Left lung (tissue), 10 donors: ENCODE data around the gene AMBP. TPM values are rescaled to one million over a fixed set of nuclear protein-coding genes. Genes with fewer than 3 reads are reported as not detected.
A peak's percentile ranks its signal among the peaks of the same experiment; 100 is the strongest.

ENCODE experiments used
- ATAC-seq: fragments of 200-7000 bp; cut with Tn5 transposase; one replicate; pipeline ENCODE4 v1.9.1; 2020; ENCODE audit warnings: moderate library complexity
- DNase-seq, 4 donors: peaks; one replicate each; pipeline ENCODE4 v3.0.0-alpha.2; 2013 to 2020
- H3K27ac ChIP-seq, 2 donors: fragments of 200-600 bp; sonication (generic) in 1 of 2; one replicate each; pipeline versions ENCODE4 v1.5.0 to v1.8.0; 2020 to 2021
- H3K27me3 ChIP-seq, 2 donors: fragments of 200-600 bp; sonication (generic) in 1 of 2; one replicate each; pipeline versions ENCODE4 v1.5.0 to v1.8.0; 2020 to 2021
- H3K36me3 ChIP-seq, 2 donors: fragments of 200-600 bp; sonication (generic) in 1 of 2; one replicate each; pipeline versions ENCODE4 v1.5.0 to v1.8.0; 2020 to 2021
- H3K4me1 ChIP-seq, 2 donors: fragments of 200-600 bp; one replicate each; pipeline ENCODE4 v1.8.0; 2021
- H3K4me3 ChIP-seq, 2 donors: fragments of 200-600 bp; sonication (generic) in 1 of 2; one replicate each; pipeline versions ENCODE4 v1.5.0 to v1.8.0; 2020 to 2021; ENCODE audit warnings: mild to moderate bottlenecking in 1 of 2
- H3K9me3 ChIP-seq, 2 donors: fragments of 200-600 bp; sonication (generic) in 1 of 2; one replicate each; pipeline versions ENCODE4 v1.5.0 to v1.8.0; 2020 to 2021
- CTCF ChIP-seq, 2 donors: fragments of 200-600 bp; sonication (generic) in 1 of 2; IDR thresholded peaks; one replicate each; pipeline versions ENCODE4 v1.5.0 to v1.8.0; 2021; ENCODE audit warnings: antibody characterized with exemption in 2 of 2
- intact Hi-C, 2 donors: fragments of 100-400 bp; cut with DNase I; formaldehyde crosslinking; loops; one replicate each; pipeline versions ENCODE4 v1.11.2 to v1.14.2; 2022
- polyA plus RNA-seq, 6 donors: library from polyadenylated mRNA; unstranded; fragments of 120-200 nt; gene quantifications; one replicate each; pipeline ENCODE4 v1.2.1, GENCODE V29; 2013; ENCODE audit not compliant: insufficient read length in 6 of 6
- total RNA-seq, 2 donors: library from RNA; stranded (reverse); fragmentation: NEBNext Ultra II Directional; extraction: Animal tissue kit (Norgen Biotek cat#: 25700); gene quantifications; one replicate each; pipeline ENCODE4 v1.2.1, GENCODE V29; 2021
- donor health status: DM: no; HTN: yes; CAD: no.
- donor health status: DM: no; HTN: no; CAD: no.

AMBP gene
- total and polyA plus RNA-seq, 8 donors = 1.2 to 5.5 (median 2.5) TPM; not detected in 1

GRCh38 chr9:114081441-114082016 lies 3.4 kb upstream of the AMBP start:
- intact Hi-C loops = no loop called here
- H3K27ac ChIP-seq = no peak overlapping the region
- no peak overlapping the region for H3K4me3 ChIP-seq
- no peaks in the 10 kb centered on the region for H3K9me3 ChIP-seq
- TF ChIP-seq CTCF (IDR thresholded peaks at IDR 0.05) = no peak
- no peaks in the 10 kb centered on the region for H3K36me3 ChIP-seq
- no peak for DNase-seq
- peaks cover 0 to 6% of the 10 kb centered on the region in 2 donors for H3K4me1 ChIP-seq
- peak; percentile 39 for ATAC-seq
- H3K27me3 ChIP-seq = peaks cover 0 to 13% of the 10 kb centered on the region in 2 donors

GRCh38 chr9:114080773-114081440 lies 2.8 kb upstream of the AMBP start:
- no peaks in the 10 kb centered on the region for H3K9me3 ChIP-seq
- intact Hi-C loops = no loop called here
- peak in 2 of 4 donors; percentile 36 to 73 for DNase-seq
- no peaks in the 10 kb centered on the region for H3K36me3 ChIP-seq
- ATAC-seq = peak; percentile 79
- no peak overlapping the region for H3K4me3 ChIP-seq
- no peak for TF ChIP-seq CTCF (IDR thresholded peaks at IDR 0.05)
- peaks cover 0 to 17% of the 10 kb centered on the region in 2 donors for H3K27me3 ChIP-seq
- H3K27ac ChIP-seq = peak overlapping the region in 1 of 2 donors; percentile 47
- H3K4me1 ChIP-seq = peaks cover 0 to 6% of the 10 kb centered on the region in 2 donors

GRCh38 chr9:114080195-114080772 lies 2.2 kb upstream of the AMBP start:
- Histone ChIP-seq H3K9me3 (no peaks in the 10 kb centered on the region), H3K27me3 (peaks cover 0 to 17% of the 10 kb centered on the region in 2 donors), H3K36me3 (no peaks in the 10 kb centered on the region), H3K4me3 (no peak overlapping the region), H3K27ac (peak overlapping the region in 1 of 2 donors; percentile 47), H3K4me1 (peaks cover 0 to 6% of the 10 kb centered on the region in 2 donors)
- DNase-seq = no peak
- TF ChIP-seq CTCF (IDR thresholded peaks at IDR 0.05) = no peak
- intact Hi-C loops = no loop called here
- ATAC-seq = peak; percentile 17

GRCh38 chr9:114078781-114079156 lies 669 bp upstream of the AMBP start:
- Histone ChIP-seq H3K27me3 (peaks cover 0 to 17% of the 10 kb centered on the region in 2 donors), H3K4me1 (peaks cover 0 to 6% of the 10 kb centered on the region in 2 donors), H3K9me3 (no peaks in the 10 kb centered on the region), H3K36me3 (no peaks in the 10 kb centered on the region), H3K27ac (no peak overlapping the region), H3K4me3 (no peak overlapping the region)
- TF ChIP-seq CTCF (IDR thresholded peaks at IDR 0.05) = no peak
- ATAC-seq (no peak), DNase-seq (no peak)
- intact Hi-C loops = no loop called here

- DNase-seq = peak in 1 of 4 donors; percentile 44
- Histone ChIP-seq H3K36me3 (no peaks in the 10 kb centered on the region), H3K9me3 (no peaks in the 10 kb centered on the region), H3K27ac (no peak overlapping the region), H3K4me3 (no peak overlapping the region), H3K27me3 (peaks cover 0 to 17% of the 10 kb centered on the region in 2 donors), H3K4me1 (peaks cover 0 to 6% of the 10 kb centered on the region in 2 donors)
- ATAC-seq = no peak
- no peak for TF ChIP-seq CTCF (IDR thresholded peaks at IDR 0.05)
- intact Hi-C loops = no loop called here
These were observed 800 bp downstream of the AMBP start for GRCh38 chr9:114077162-114077837.
